Smooth muscle cell (in vitro differentiated cells): ENCODE measurements around the gene MCTP1. TPM values are rescaled to one million over a fixed set of nuclear protein-coding genes. Genes with fewer than 3 reads are reported as not detected.

Experiments used
- DNase-seq: peaks from one replicate; lab custom pipeline; 2025; ENCODE audit not compliant: unreplicated experiment; lab: John Stamatoyannopoulos, UW
- H2AFZ ChIP-seq: fragments of 200-600 bp; sonication (generic); 2 replicates; pipeline ENCODE4 v1.6.0; 2016; ENCODE audit warnings: antibody characterized with exemption, low read depth, mild to moderate bottlenecking
- H3F3A ChIP-seq: fragments of 200-600 bp; sonication (generic); 2 replicates; pipeline ENCODE4 v1.6.0; 2017; ENCODE audit warnings: antibody characterized with exemption, low read depth
- H3K27ac ChIP-seq: fragments of 200-600 bp; sonication (generic); 2 replicates; pipeline ENCODE4 v1.5.1; 2016; ENCODE audit warnings: low read depth, mild to moderate bottlenecking
- H3K27me3 ChIP-seq: fragments of 200-600 bp; sonication (generic); 2 replicates; pipeline ENCODE4 v1.6.1; 2016; ENCODE audit warnings: low read depth, mild to moderate bottlenecking
- H3K36me3 ChIP-seq: fragments of 200-600 bp; sonication (generic); 2 replicates; pipeline ENCODE4 v1.5.1; 2016; ENCODE audit warnings: low read depth
- H3K4me1 ChIP-seq: fragments of 200-600 bp; sonication (generic); 2 replicates; pipeline ENCODE4 v1.5.1; 2016; ENCODE audit warnings: low read depth
- H3K4me2 ChIP-seq: fragments of 200-600 bp; sonication (generic); 2 replicates; pipeline ENCODE4 v1.6.0; 2016; ENCODE audit warnings: mild to moderate bottlenecking
- H3K4me3 ChIP-seq: fragments of 200-600 bp; sonication (generic); 2 replicates; pipeline ENCODE4 v1.5.1; 2016; ENCODE audit warnings: mild to moderate bottlenecking
- H3K79me2 ChIP-seq: fragments of 200-600 bp; sonication (generic); 2 replicates; pipeline ENCODE4 v1.6.0; 2016; ENCODE audit warnings: low read depth, mild to moderate bottlenecking
- H3K9ac ChIP-seq: fragments of 200-600 bp; sonication (generic); 2 replicates; pipeline ENCODE4 v1.6.0; 2016; ENCODE audit warnings: low read depth
- H3K9me3 ChIP-seq: fragments of 200-600 bp; sonication (generic); replicated peaks from 2 replicates; pipeline ENCODE4 v1.5.1; 2016; ENCODE audit warnings: low read depth
- H4K20me1 ChIP-seq: fragments of 200-600 bp; sonication (generic); 2 replicates; pipeline ENCODE4 v1.6.0; 2016; ENCODE audit warnings: low read depth
- CTCF ChIP-seq: fragments of 200-600 bp; sonication (generic); IDR thresholded peaks from 2 replicates; pipeline ENCODE4 v1.5.1; 2017; ENCODE audit warnings: borderline replicate concordance, mild to moderate bottlenecking, antibody characterized with exemption; ENCODE audit not compliant: insufficient read depth, poor library complexity, severe bottlenecking
- WGBS: methylation state at CpG from one replicate; pipeline ENCODE4 v1.1.7; 2016; ENCODE audit warnings: low lambda C conversion rate; 5-methylcytosine and 5-hydroxymethylcytosine counted together
- polyA plus RNA-seq: library from polyadenylated mRNA; unstranded; fragments of >200 nt; fragmentation: Nextera tagmentation; extraction: Ambion mirVana; gene quantifications from 2 replicates; pipeline ENCODE4 v1.2.1, GENCODE V29; 2016
- total RNA-seq: library from RNA; depleted of rRNA; stranded (reverse); fragments of >200 nt; gene quantifications from 2 replicates; pipeline ENCODE4 v1.2.3, GENCODE V29; 2014

The MCTP1 gene
- total and polyA plus RNA-seq, 2 experiments from 2014 or later = 1.1 to 4.8 TPM

- Histone ChIP-seq H4K20me1 (no peaks in the 10 kb centered on the region), H3K4me3 (no peak overlapping the region), H3K27me3 (no peaks in the 10 kb centered on the region), H3K4me1 (no peaks in the 10 kb centered on the region), H3K27ac (no peak overlapping the region), H3K9ac (no peak overlapping the region), H3K9me3 (no peaks in the 10 kb centered on the region), H3K36me3 (no peaks in the 10 kb centered on the region), H3K4me2 (no peak overlapping the region), H2AFZ (no peak overlapping the region), H3F3A (no peaks in the 10 kb centered on the region), H3K79me2 (no peaks in the 10 kb centered on the region)
- DNase-seq = no peak
- WGBS = 89% methylated on average over 7 of the region's 7 CpGs
- TF ChIP-seq CTCF = no peak
Observed at GRCh38 chr5:95053253-95053652, 231.6 kb downstream of the MCTP1 start.

- Histone ChIP-seq H3K27ac (no peak overlapping the region), H3K9me3 (no peaks in the 10 kb centered on the region), H3K27me3 (no peaks in the 10 kb centered on the region), H3F3A (no peaks in the 10 kb centered on the region), H3K79me2 (no peaks in the 10 kb centered on the region), H3K4me1 (no peaks in the 10 kb centered on the region), H3K4me2 (no peak overlapping the region), H2AFZ (no peak overlapping the region), H4K20me1 (no peaks in the 10 kb centered on the region), H3K36me3 (no peaks in the 10 kb centered on the region), H3K9ac (no peak overlapping the region), H3K4me3 (no peak overlapping the region)
- 75% methylated on average over 1 of the region's 1 CpG for WGBS
- DNase-seq = no peak
- TF ChIP-seq CTCF = no peak
Observed at GRCh38 chr5:95050708-95051107, 234.2 kb downstream of the MCTP1 start.

GRCh38 chr5:95048628-95049027 lies 236.3 kb downstream of the MCTP1 start:
- no peak for DNase-seq
- Histone ChIP-seq H3K27me3 (no peaks in the 10 kb centered on the region), H3K4me1 (no peaks in the 10 kb centered on the region), H2AFZ (no peak overlapping the region), H3K9me3 (no peaks in the 10 kb centered on the region), H3F3A (no peaks in the 10 kb centered on the region), H3K36me3 (no peaks in the 10 kb centered on the region), H3K79me2 (no peaks in the 10 kb centered on the region), H3K4me2 (no peak overlapping the region), H3K9ac (no peak overlapping the region), H4K20me1 (no peaks in the 10 kb centered on the region), H3K27ac (no peak overlapping the region), H3K4me3 (no peak overlapping the region)
- no peak for TF ChIP-seq CTCF
- 98% methylated on average over 1 of the region's 1 CpG for WGBS

- Histone ChIP-seq H3F3A (no peaks in the 10 kb centered on the region), H3K9ac (no peak overlapping the region), H3K4me1 (no peaks in the 10 kb centered on the region), H4K20me1 (no peaks in the 10 kb centered on the region), H2AFZ (no peak overlapping the region), H3K27me3 (no peaks in the 10 kb centered on the region), H3K9me3 (no peaks in the 10 kb centered on the region), H3K79me2 (no peaks in the 10 kb centered on the region), H3K4me3 (no peak overlapping the region), H3K36me3 (no peaks in the 10 kb centered on the region), H3K27ac (no peak overlapping the region), H3K4me2 (no peak overlapping the region)
- WGBS = 66% methylated on average over 5 of the region's 5 CpGs
- no peak for DNase-seq
- no peak for TF ChIP-seq CTCF
Observed at GRCh38 chr5:95045181-95045965, 239.5 kb downstream of the MCTP1 start.
